ENCODE data around the gene MYADM.

DNA sequence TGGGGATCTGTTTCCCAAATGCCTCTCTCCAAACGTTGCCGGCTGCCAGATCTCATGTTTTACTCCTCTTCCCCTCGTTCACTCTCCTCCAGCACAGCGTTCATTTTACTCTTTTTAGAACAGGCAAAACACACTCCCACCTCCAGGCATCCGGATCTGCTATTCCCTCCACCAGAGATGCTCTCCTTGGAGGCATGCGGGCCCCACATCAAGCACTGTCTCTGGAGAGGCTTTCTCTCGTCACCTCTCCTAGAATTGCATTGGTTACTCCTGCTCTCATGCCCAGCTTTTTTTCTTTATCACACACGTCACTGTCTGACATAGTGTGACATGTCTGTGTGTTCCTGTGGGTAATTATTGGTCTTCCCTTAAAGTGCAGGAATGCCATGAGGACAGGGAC lies 20.1 kb upstream of the MYADM start:
- TF ChIP-seq POLR2A (IDR thresholded peaks at IDR 0.05): no peak
- TF ChIP-seq, protein P1, sequence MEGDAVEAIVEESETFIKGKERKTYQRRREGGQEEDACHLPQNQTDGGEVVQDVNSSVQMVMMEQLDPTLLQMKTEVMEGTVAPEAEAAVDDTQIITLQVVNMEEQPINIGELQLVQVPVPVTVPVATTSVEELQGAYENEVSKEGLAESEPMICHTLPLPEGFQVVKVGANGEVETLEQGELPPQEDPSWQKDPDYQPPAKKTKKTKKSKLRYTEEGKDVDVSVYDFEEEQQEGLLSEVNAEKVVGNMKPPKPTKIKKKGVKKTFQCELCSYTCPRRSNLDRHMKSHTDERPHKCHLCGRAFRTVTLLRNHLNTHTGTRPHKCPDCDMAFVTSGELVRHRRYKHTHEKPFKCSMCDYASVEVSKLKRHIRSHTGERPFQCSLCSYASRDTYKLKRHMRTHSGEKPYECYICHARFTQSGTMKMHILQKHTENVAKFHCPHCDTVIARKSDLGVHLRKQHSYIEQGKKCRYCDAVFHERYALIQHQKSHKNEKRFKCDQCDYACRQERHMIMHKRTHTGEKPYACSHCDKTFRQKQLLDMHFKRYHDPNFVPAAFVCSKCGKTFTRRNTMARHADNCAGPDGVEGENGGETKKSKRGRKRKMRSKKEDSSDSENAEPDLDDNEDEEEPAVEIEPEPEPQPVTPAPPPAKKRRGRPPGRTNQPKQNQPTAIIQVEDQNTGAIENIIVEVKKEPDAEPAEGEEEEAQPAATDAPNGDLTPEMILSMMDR (IDR thresholded peaks at IDR 0.05 in 4 of 5, conservative IDR thresholded peaks at IDR 0.05 in 1 of 5): no peak
